Testis (tissue), 2 donors: ENCODE measurements around the gene GRIP2.

Experiments used
- CTCF ChIP-seq, 3 experiments: fragments of 450-650 bp in 2 of 3; fragments of 200-600 bp in 1 of 3; sonication (generic) in 1 of 3; IDR thresholded peaks; one replicate each; pipeline ENCODE4 v1.5.1; 2016 to 2019; ENCODE audit warnings: antibody characterized with exemption in 3 of 3, mild to moderate bottlenecking in 2 of 3, moderate library complexity in 1 of 3
- POLR2A ChIP-seq: fragments of 450-650 bp; IDR thresholded peaks from one replicate; pipeline ENCODE4 v1.6.1; 2017; ENCODE audit warnings: antibody characterized with exemption, mild to moderate bottlenecking, moderate library complexity

GRCh38 chr3:14552717-14553116, 12.6 kb upstream of the GRIP2 start:
- TF ChIP-seq CTCF (IDR thresholded peaks at IDR 0.05) (no peak), POLR2A (no peak)
